ENCODE measurements around the gene PHACTR3. TPM values are rescaled to one million over a fixed set of nuclear protein-coding genes. Genes with fewer than 3 reads are reported as not detected.
A peak's percentile ranks its signal among the peaks of the same experiment; 100 is the strongest.

Gene PHACTR3
- total RNA-seq, 1 experiment from 2014 or later, result 0.11 TPM

DNA sequence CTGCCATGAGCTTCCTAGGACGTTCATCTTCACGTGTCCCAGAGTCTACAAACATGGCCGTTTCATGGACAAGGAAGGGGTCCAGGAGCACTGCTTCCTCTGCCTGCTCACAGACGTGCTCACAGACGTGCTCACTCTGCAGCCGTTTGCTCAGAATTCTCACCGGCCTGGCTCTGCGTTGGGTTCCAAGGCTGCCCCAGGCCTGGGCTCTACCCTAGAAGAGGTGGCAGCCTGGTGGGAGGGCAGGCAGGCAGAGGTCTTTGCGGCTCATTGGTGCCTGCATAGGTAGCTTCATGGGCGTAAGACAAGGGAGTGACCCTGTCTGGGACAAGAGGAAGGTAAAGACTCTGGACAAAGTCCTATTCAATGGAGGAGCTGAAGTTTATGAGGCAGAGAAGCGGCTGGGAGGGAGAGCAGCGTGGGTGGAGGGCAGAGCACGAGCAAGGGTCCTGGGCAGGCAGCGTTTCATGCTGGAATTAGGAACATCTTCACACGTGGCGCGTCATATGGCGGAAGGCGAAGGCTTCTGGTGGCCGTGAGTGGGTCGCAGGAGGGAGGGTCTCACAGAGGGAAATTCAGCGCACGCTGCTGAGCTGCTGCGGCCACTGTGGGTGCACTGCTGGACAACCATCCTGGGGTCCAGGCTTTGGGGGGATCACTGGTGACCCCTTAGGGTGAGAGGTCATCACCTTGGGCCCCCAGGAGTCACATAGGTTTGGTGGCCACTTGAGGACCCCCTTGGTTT, 138.2 kb downstream of the PHACTR3 start:
- intact Hi-C loops (cut with micrococcal nuclease; ENCODE audit: unreplicated experiment), result no loop called here
- no peaks in the 10 kb centered on the region for H3K9me3 ChIP-seq
- peaks cover 23% of the 10 kb centered on the region for H3K27me3 Mint-ChIP-seq (ENCODE audit: insufficient read depth, unreplicated experiment)
- DNase-seq, result no peak
- no peaks in the 10 kb centered on the region for H3K4me1 ChIP-seq
- H3K9me3 Mint-ChIP-seq (ENCODE audit: unreplicated experiment), result no peaks in the 10 kb centered on the region
- H3K4me3 Mint-ChIP-seq (ENCODE audit: unreplicated experiment), result no peak overlapping the region
- no peaks in the 10 kb centered on the region for H3K4me1 Mint-ChIP-seq (ENCODE audit: low read depth, unreplicated experiment)
- ChIA-PET CTCF (interaction anchor here (0.6 kb wide), 1 partner anchor 133 kb away, joined by 3 read pairs; no protein-coding TSS in a partner anchor), POLR2A (no interaction called here)
- no peaks in the 10 kb centered on the region for H3K36me3 ChIP-seq (ENCODE audit: control insufficient read depth, insufficient read depth, low read length)
- BruUV-seq (replicated peaks), result no TSS peak
- no peak overlapping the region for H3K4me3 ChIP-seq (ENCODE audit: low read depth, low read length)
- no peaks in the 10 kb centered on the region for H3K36me3 Mint-ChIP-seq (ENCODE audit: insufficient read depth, unreplicated experiment)
- no peak for TF ChIP-seq CTCF (IDR thresholded peaks at IDR 0.05; ENCODE audit: insufficient read depth in 1 of 2, low read depth in 1 of 2, low read length in 1 of 2, severe bottlenecking in 1 of 2, unreplicated experiment in 1 of 2)
- no peak overlapping the region for H3K27ac Mint-ChIP-seq (ENCODE audit: unreplicated experiment)
- no peaks in the 10 kb centered on the region for H3K27me3 ChIP-seq (replicated peaks; ENCODE audit: control insufficient read depth, insufficient read depth, low read length)

DNA sequence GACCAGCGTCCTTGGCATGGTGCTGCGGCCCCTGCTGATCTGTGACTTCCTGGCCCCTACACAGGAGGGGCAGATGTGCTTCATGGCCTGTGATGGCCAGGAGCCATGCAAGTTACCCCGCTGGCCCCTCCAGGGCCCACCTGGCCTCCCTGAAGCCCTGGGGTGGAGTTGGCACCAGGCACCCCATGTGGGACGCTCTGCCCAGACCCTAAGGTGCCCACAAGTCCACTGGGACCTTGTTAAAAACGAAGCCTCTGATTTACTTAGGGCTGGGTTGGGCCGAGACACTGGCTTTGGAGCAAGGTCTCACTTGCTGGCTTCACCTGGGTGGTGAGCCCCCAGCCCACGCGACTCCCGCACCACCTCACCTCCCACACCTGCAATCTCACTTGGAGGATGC, 139.0 kb downstream of the PHACTR3 start:
- CTCF ChIA-PET, result no interaction called here

DNA sequence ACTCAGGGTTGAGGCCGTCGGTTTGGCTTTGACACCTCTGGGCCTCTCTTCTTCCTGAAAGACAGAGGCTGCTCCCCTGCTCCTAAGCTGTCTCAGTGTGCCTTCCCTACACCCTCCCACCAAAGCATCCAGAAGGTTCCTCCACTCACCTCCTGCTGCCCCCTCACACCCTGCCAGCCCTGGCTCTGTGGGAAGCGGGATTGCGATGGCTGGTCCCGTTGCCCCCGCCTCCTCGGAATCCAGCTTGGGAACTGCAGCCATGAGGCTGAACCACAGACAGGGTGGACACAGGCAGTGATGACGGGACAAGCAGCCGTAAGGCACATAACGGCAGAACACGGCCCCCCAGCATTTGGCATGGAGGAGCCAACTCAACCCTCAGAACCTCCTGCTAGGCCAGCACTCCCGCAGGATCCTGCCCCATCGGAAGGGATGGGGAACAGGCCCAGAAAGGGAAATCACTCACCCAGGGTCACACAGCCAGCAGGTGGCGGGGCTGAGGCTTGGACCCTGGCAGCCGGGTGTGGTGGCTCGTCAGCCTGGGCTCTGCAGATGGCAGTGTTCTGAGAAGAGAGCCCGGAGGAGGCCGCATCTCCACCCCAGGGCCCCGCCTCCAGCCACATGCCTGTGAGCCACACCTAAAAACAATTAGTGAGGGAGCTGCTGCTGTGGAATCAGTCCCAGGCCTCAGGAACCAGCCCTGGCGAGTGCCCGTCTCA, 139.6 kb downstream of the PHACTR3 start:
- Mint-ChIP-seq H3K4me3 (ENCODE audit: unreplicated experiment) (no peak overlapping the region), H3K27ac (ENCODE audit: unreplicated experiment) (no peak overlapping the region), H3K27me3 (ENCODE audit: insufficient read depth, unreplicated experiment) (peaks cover 26% of the 10 kb centered on the region), H3K4me1 (ENCODE audit: low read depth, unreplicated experiment) (no peaks in the 10 kb centered on the region), H3K9me3 (ENCODE audit: unreplicated experiment) (no peaks in the 10 kb centered on the region), H3K36me3 (ENCODE audit: insufficient read depth, unreplicated experiment) (no peaks in the 10 kb centered on the region)
- ChIA-PET CTCF (no interaction called here), POLR2A (no interaction called here)
- H3K36me3 ChIP-seq (ENCODE audit: control insufficient read depth, insufficient read depth, low read length), result no peaks in the 10 kb centered on the region
- no peak for TF ChIP-seq CTCF (IDR thresholded peaks at IDR 0.05; ENCODE audit: insufficient read depth in 1 of 2, low read depth in 1 of 2, low read length in 1 of 2, severe bottlenecking in 1 of 2, unreplicated experiment in 1 of 2)
- DNase-seq, result peak; percentile 59 to 71
- no peaks in the 10 kb centered on the region for H3K9me3 ChIP-seq
- intact Hi-C loops (cut with micrococcal nuclease; ENCODE audit: unreplicated experiment), result no loop called here
- BruUV-seq (replicated peaks), result no TSS peak
- H3K4me3 ChIP-seq (ENCODE audit: low read depth, low read length), result no peak overlapping the region
- no peaks in the 10 kb centered on the region for H3K4me1 ChIP-seq
- H3K27me3 ChIP-seq (replicated peaks; ENCODE audit: control insufficient read depth, insufficient read depth, low read length), result no peaks in the 10 kb centered on the region

More for the DNA sequence above, 139.0 kb downstream of the PHACTR3 start:
- POLR2A ChIA-PET, result no interaction called here
- no peak overlapping the region for H3K4me3 Mint-ChIP-seq (ENCODE audit: unreplicated experiment)
- no TSS peak for BruUV-seq (replicated peaks)
- Histone ChIP-seq H3K36me3 (ENCODE audit: control insufficient read depth, insufficient read depth, low read length) (no peaks in the 10 kb centered on the region), H3K9me3 (no peaks in the 10 kb centered on the region), H3K4me1 (no peaks in the 10 kb centered on the region), H3K4me3 (ENCODE audit: low read depth, low read length) (no peak overlapping the region), H3K27me3 (replicated peaks; ENCODE audit: control insufficient read depth, insufficient read depth, low read length) (no peaks in the 10 kb centered on the region)
- H3K27ac Mint-ChIP-seq (ENCODE audit: unreplicated experiment), result no peak overlapping the region
- no peaks in the 10 kb centered on the region for H3K4me1 Mint-ChIP-seq (ENCODE audit: low read depth, unreplicated experiment)
- DNase-seq, result no peak
- H3K27me3 Mint-ChIP-seq (ENCODE audit: insufficient read depth, unreplicated experiment), result peaks cover 24% of the 10 kb centered on the region
- no peaks in the 10 kb centered on the region for H3K9me3 Mint-ChIP-seq (ENCODE audit: unreplicated experiment)
- H3K36me3 Mint-ChIP-seq (ENCODE audit: insufficient read depth, unreplicated experiment), result no peaks in the 10 kb centered on the region
- intact Hi-C loops (cut with micrococcal nuclease; ENCODE audit: unreplicated experiment), result no loop called here
- TF ChIP-seq CTCF (IDR thresholded peaks at IDR 0.05; ENCODE audit: insufficient read depth in 1 of 2, low read depth in 1 of 2, low read length in 1 of 2, severe bottlenecking in 1 of 2, unreplicated experiment in 1 of 2), result no peak
